NCI-H748 treated with DMSO at 0.1 percent for 48 hours (cell line): ENCODE results near the gene APOM.

ENCODE experiments used
- DNase-seq: peaks from one replicate; lab custom pipeline; 2025; lab: John Stamatoyannopoulos, UW

The APOM gene

DNA sequence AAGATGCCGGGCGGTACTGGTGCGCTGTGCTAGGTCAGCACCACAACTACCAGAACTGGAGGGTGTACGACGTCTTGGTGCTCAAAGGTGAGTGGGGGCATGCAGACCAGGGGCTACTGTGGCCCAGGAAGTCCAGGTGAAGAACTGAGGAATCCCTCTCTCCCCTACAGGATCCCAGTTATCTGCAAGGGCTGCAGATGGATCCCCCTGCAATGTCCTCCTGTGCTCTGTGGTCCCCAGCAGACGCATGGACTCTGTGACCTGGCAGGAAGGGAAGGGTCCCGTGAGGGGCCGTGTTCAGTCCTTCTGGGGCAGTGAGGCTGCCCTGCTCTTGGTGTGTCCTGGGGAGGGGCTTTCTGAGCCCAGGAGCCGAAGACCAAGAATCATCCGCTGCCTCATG, 52.0 kb downstream of the APOM start:
- no peak for DNase-seq
